K562 (cell line): ENCODE data around the gene MTHFR. TPM values are rescaled to one million over a fixed set of nuclear protein-coding genes. Genes with fewer than 3 reads are reported as not detected.

Experiments
- CXXC5 ChIP-seq: fragments of 250-450 bp; sonication (Bioruptor Pico); IDR thresholded peaks from 2 replicates; pipeline ENCODE4 v1.8.0; 2022; ENCODE audit warnings: inconsistent platforms, mild to moderate bottlenecking, moderate library complexity
- DMBX1 ChIP-seq: fragments of 250-450 bp; sonication (Bioruptor Pico); IDR thresholded peaks from 2 replicates; pipeline ENCODE4 v1.8.0; 2022; ENCODE audit warnings: inconsistent platforms, mild to moderate bottlenecking, moderate library complexity, borderline replicate concordance
- ETV6 ChIP-seq, 3 experiments: fragments of 150-350 bp in 1 of 3; sonication (generic) in 1 of 3; formaldehyde crosslinking in 1 of 3; IDR thresholded peaks; 2 replicates each; pipeline versions ENCODE4 v1.6.1 to v1.8.0; 2014 to 2022; ENCODE audit warnings: borderline replicate concordance in 2 of 3, low read depth in 2 of 3, antibody characterized with exemption in 1 of 3, low read length in 1 of 3, mild to moderate bottlenecking in 1 of 3, missing genetic modification reagents in 1 of 3
- ILF3 ChIP-seq: fragments of 450-650 bp; IDR thresholded peaks from 2 replicates; pipeline ENCODE4 v1.6.1; 2018; ENCODE audit warnings: antibody characterized with exemption, mild to moderate bottlenecking, moderate library complexity, borderline replicate concordance
- NRF1 ChIP-seq, 2 experiments: fragments of 450-650 bp; IDR thresholded peaks in 1 of 2; conservative IDR thresholded peaks in 1 of 2; 2 replicates each; pipeline ENCODE4 v1.6.1; 2014; ENCODE audit warnings: mild to moderate bottlenecking in 2 of 2
- POLR2AphosphoS5 ChIP-seq: IDR thresholded peaks from 2 replicates; pipeline ENCODE4 v1.6.1; 2011; ENCODE audit warnings: mild to moderate bottlenecking, low read depth, low read length, moderate library complexity; ENCODE audit not compliant: control insufficient read depth, insufficient read depth
- SMARCA4 ChIP-seq: fragments of 450-650 bp; IDR thresholded peaks from 2 replicates; pipeline ENCODE4 v1.6.1; 2016
- SP1 ChIP-seq: sonication (generic); formaldehyde crosslinking; IDR thresholded peaks from 2 replicates; pipeline ENCODE4 v1.8.1; 2022; ENCODE audit warnings: mild to moderate bottlenecking, missing genetic modification reagents
- SPI1 ChIP-seq: IDR thresholded peaks from 2 replicates; pipeline ENCODE4 v1.6.1; 2011; ENCODE audit warnings: low read depth, low read length, control low read depth, borderline replicate concordance
- SRSF7 ChIP-seq: fragments of 200-400 bp; formaldehyde crosslinking; optimal IDR thresholded peaks from 2 replicates; pipeline ENCODE3; 2017; ENCODE audit warnings: mild to moderate bottlenecking, low read depth, low read length
- STAG1 ChIP-seq: sonication (generic); formaldehyde crosslinking; IDR thresholded peaks from 2 replicates; pipeline ENCODE4 v1.5.0; 2020; ENCODE audit warnings: missing genetic modification reagents, borderline replicate concordance
- TSHZ1 ChIP-seq: fragments of 250-450 bp; sonication (Bioruptor Pico); IDR thresholded peaks from 2 replicates; pipeline ENCODE4 v1.4.0; 2020; ENCODE audit warnings: mild to moderate bottlenecking, moderate library complexity
- ZC3H11A ChIP-seq: IDR thresholded peaks from 2 replicates; pipeline ENCODE4 v1.6.1; 2012; ENCODE audit warnings: low read depth, low read length, improper control_type of control experiment
- ZFP1 ChIP-seq: fragments of 450-650 bp; formaldehyde crosslinking; IDR thresholded peaks from 2 replicates; pipeline ENCODE4 v1.4.0; 2020; ENCODE audit warnings: mild to moderate bottlenecking, mixed read lengths
- polyA plus RNA-seq, 8 experiments: library from polyadenylated mRNA; depleted of rRNA in 4 of 8; stranded (reverse) in 5 of 8; unstranded in 3 of 8; fragments of >200 nt; fragmentation: Nextera tagmentation in 2 of 8; fragmentation: Illumina TruSeq in 1 of 8; extraction: Ambion mirVana in 2 of 8; extraction: Trizol in 1 of 8; gene quantifications; 2 replicates each; pipeline versions ENCODE4 v1.2.1 to v1.2.3, GENCODE V29; 2011 to 2014; ENCODE audit warnings: inconsistent platforms in 1 of 8, missing spikeins in 1 of 8
- total RNA-seq, 7 experiments: library from RNA; depleted of rRNA in 6 of 7; stranded (reverse); fragments of >200 nt in 6 of 7; fragmentation: Illumina TruSeq in 2 of 7; extraction: Trizol in 2 of 7; gene quantifications; 2 replicates each; pipeline versions ENCODE4 v1.2.1 to v1.2.3, GENCODE V29; 2011 to 2021; ENCODE audit warnings: low replicate concordance in 1 of 7
- TF ChIP-seq, protein P1 (sequence below): fragments of 250-450 bp; sonication (Bioruptor Pico); IDR thresholded peaks from 2 replicates; pipeline ENCODE4 v1.8.0; 2022; ENCODE audit warnings: moderate library complexity, mild to moderate bottlenecking, inconsistent platforms
- TF ChIP-seq, protein P2 (sequence below): fragments of 450-650 bp; IDR thresholded peaks from 2 replicates; pipeline ENCODE4 v1.6.1; 2017; ENCODE audit warnings: antibody characterized with exemption, mild to moderate bottlenecking
- TF ChIP-seq, protein P3 (sequence below), 3 experiments: IDR thresholded peaks in 2 of 3; conservative IDR thresholded peaks in 1 of 3; 2 replicates each; pipeline ENCODE4 v1.5.1; 2011 to 2012; ENCODE audit warnings: low read length in 3 of 3, mild to moderate bottlenecking in 3 of 3, control low read depth in 2 of 3, improper control_type of control experiment in 1 of 3, inconsistent platforms in 1 of 3, low read depth in 1 of 3, mixed read lengths in 1 of 3, moderate library complexity in 1 of 3; ENCODE audit not compliant: insufficient read depth in 2 of 3

MTHFR gene
- total and polyA plus RNA-seq, 9 of the 15 experiments (the other 6 are each of a cell fraction or from before 2014, with no cell fraction given): 5.0 to 104 (median 62.6) TPM

DNA sequence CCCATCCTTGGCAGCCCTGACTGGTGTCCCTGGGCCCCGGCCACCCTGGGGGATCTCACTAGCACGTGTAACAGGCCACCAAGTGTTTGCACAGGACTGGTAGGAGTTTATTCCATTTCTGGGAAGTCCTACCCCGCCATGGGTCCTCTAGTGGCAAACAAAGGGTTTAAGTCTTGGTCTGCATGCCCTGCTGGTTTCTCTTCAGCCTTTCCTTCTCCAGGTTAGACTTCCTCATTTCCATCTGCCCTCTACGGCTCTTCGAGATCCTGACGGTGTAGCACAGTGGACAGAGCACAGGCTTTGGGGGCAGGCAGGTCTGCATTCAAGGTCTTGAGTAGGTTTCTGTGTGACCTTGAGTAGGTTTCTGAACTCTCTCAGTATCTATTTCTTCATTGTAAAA lies 67.0 kb downstream of the MTHFR start (continued):
- TF ChIP-seq, protein P1, sequence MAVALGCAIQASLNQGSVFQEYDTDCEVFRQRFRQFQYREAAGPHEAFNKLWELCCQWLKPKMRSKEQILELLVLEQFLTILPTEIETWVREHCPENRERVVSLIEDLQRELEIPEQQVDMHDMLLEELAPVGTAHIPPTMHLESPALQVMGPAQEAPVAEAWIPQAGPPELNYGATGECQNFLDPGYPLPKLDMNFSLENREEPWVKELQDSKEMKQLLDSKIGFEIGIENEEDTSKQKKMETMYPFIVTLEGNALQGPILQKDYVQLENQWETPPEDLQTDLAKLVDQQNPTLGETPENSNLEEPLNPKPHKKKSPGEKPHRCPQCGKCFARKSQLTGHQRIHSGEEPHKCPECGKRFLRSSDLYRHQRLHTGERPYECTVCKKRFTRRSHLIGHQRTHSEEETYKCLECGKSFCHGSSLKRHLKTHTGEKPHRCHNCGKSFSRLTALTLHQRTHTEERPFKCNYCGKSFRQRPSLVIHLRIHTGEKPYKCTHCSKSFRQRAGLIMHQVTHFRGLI (CRISPR knock-in tag): no peak
- 0 out of 2 replicates have a peak, but pooled peaks have one; percentile 20 for TF ChIP-seq DMBX1
- no peak for TF ChIP-seq POLR2AphosphoS5
- TF ChIP-seq, protein P2, sequence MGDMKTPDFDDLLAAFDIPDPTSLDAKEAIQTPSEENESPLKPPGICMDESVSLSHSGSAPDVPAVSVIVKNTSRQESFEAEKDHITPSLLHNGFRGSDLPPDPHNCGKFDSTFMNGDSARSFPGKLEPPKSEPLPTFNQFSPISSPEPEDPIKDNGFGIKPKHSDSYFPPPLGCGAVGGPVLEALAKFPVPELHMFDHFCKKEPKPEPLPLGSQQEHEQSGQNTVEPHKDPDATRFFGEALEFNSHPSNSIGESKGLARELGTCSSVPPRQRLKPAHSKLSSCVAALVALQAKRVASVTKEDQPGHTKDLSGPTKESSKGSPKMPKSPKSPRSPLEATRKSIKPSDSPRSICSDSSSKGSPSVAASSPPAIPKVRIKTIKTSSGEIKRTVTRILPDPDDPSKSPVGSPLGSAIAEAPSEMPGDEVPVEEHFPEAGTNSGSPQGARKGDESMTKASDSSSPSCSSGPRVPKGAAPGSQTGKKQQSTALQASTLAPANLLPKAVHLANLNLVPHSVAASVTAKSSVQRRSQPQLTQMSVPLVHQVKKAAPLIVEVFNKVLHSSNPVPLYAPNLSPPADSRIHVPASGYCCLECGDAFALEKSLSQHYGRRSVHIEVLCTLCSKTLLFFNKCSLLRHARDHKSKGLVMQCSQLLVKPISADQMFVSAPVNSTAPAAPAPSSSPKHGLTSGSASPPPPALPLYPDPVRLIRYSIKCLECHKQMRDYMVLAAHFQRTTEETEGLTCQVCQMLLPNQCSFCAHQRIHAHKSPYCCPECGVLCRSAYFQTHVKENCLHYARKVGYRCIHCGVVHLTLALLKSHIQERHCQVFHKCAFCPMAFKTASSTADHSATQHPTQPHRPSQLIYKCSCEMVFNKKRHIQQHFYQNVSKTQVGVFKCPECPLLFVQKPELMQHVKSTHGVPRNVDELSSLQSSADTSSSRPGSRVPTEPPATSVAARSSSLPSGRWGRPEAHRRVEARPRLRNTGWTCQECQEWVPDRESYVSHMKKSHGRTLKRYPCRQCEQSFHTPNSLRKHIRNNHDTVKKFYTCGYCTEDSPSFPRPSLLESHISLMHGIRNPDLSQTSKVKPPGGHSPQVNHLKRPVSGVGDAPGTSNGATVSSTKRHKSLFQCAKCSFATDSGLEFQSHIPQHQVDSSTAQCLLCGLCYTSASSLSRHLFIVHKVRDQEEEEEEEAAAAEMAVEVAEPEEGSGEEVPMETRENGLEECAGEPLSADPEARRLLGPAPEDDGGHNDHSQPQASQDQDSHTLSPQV: peak; percentile 47; the same call in 1 of the 2 replicates
- TF ChIP-seq CXXC5: peak; percentile 38; the same call in 1 of the 2 replicates
- TF ChIP-seq ILF3: no peak
- TF ChIP-seq NRF1 (conservative IDR thresholded peaks at IDR 0.05 in 1 of 2, IDR thresholded peaks at IDR 0.05 in 1 of 2): no peak
- no peak for TF ChIP-seq STAG1 (CRISPR knock-in tag)
- TF ChIP-seq SMARCA4: no peak
- TF ChIP-seq SRSF7: no peak
- TF ChIP-seq ZFP1: no peak
- TF ChIP-seq, protein P3, sequence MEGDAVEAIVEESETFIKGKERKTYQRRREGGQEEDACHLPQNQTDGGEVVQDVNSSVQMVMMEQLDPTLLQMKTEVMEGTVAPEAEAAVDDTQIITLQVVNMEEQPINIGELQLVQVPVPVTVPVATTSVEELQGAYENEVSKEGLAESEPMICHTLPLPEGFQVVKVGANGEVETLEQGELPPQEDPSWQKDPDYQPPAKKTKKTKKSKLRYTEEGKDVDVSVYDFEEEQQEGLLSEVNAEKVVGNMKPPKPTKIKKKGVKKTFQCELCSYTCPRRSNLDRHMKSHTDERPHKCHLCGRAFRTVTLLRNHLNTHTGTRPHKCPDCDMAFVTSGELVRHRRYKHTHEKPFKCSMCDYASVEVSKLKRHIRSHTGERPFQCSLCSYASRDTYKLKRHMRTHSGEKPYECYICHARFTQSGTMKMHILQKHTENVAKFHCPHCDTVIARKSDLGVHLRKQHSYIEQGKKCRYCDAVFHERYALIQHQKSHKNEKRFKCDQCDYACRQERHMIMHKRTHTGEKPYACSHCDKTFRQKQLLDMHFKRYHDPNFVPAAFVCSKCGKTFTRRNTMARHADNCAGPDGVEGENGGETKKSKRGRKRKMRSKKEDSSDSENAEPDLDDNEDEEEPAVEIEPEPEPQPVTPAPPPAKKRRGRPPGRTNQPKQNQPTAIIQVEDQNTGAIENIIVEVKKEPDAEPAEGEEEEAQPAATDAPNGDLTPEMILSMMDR (IDR thresholded peaks at IDR 0.05 in 2 of 3, conservative IDR thresholded peaks at IDR 0.05 in 1 of 3; ENCODE audit: insufficient read depth in 2 of 3, low read depth in 1 of 3, low read length in 3 of 3): peak in 1 of 3 experiments; percentile 21; a peak in 1 of 6 replicates
- TF ChIP-seq ETV6 (IDR thresholded peaks at IDR 0.05; ENCODE audit: borderline replicate concordance in 1 of 2, low read depth in 2 of 2, low read length in 1 of 2): no peak
- no peak for TF ChIP-seq ETV6 (CRISPR knock-in tag; IDR thresholded peaks at IDR 0.05; ENCODE audit: borderline replicate concordance)
- TF ChIP-seq SPI1: peak; percentile 95
- no peak for TF ChIP-seq ZC3H11A
- no peak for TF ChIP-seq SP1
- TF ChIP-seq TSHZ1 (CRISPR knock-in tag): no peak
